GM12864 (cell line): ENCODE measurements around the gene EHBP1.

Experiments
- DNase-seq: peaks from one replicate; pipeline ENCODE4 v3.0.0-alpha.2; 2011; ENCODE audit warnings: low read depth
- H3K4me3 ChIP-seq: 2 replicates; pipeline ENCODE4 v1.5.1; 2011; ENCODE audit warnings: mild to moderate bottlenecking, low read depth, low read length, control low read depth
- CTCF ChIP-seq: IDR thresholded peaks from 2 replicates; pipeline ENCODE4 v1.5.1; 2011; ENCODE audit warnings: low read depth, mild to moderate bottlenecking, moderate library complexity, low read length, control low read depth, inconsistent platforms; ENCODE audit errors: missing control alignments

EHBP1 gene

GRCh38 chr2:62822549-62822948 is 117.0 kb downstream of the EHBP1 start:
- no peak for TF ChIP-seq CTCF

GRCh38 chr2:62824388-62824787 is 118.9 kb downstream of the EHBP1 start:
- H3K4me3 ChIP-seq: no peak overlapping the region
- DNase-seq: no peak
- no peak for TF ChIP-seq CTCF

More at GRCh38 chr2:62822549-62822948, 117.0 kb downstream of the EHBP1 start:
- no peak overlapping the region for H3K4me3 ChIP-seq
- no peak for DNase-seq

- no peak for DNase-seq
- no peak for TF ChIP-seq CTCF
- H3K4me3 ChIP-seq: no peak overlapping the region
Observed at GRCh38 chr2:62826141-62826540, 120.6 kb downstream of the EHBP1 start.

- H3K4me3 ChIP-seq: no peak overlapping the region
- no peak for DNase-seq
- TF ChIP-seq CTCF: no peak
Observed at GRCh38 chr2:62826953-62827675, 121.6 kb downstream of the EHBP1 start.

GRCh38 chr2:62831729-62832128 is 126.2 kb downstream of the EHBP1 start:
- no peak overlapping the region for H3K4me3 ChIP-seq
- DNase-seq: no peak
- TF ChIP-seq CTCF: no peak

- no peak for TF ChIP-seq CTCF
- H3K4me3 ChIP-seq: no peak overlapping the region
- no peak for DNase-seq
Observed at GRCh38 chr2:62844311-62845090, 139.0 kb downstream of the EHBP1 start.
